ENCODE results near the gene ECHDC3.

Gene ECHDC3

GRCh38 chr10:11720260-11720741, 21.9 kb upstream of the ECHDC3 start:
- no peaks in the 10 kb centered on the region for H3K36me3 ChIP-seq (ENCODE audit: insufficient read depth)
- peaks cover 81% of the 10 kb centered on the region for H3K27me3 ChIP-seq (ENCODE audit: insufficient read depth, low read depth)
- peaks cover 19% of the 10 kb centered on the region for H3K4me1 ChIP-seq (ENCODE audit: low read depth, poor library complexity, severe bottlenecking)
- H3K9ac ChIP-seq: no peak overlapping the region
- no peaks in the 10 kb centered on the region; the same call in 1 of the 2 replicates for H4K20me1 ChIP-seq (ENCODE audit: insufficient read depth)
- no peak overlapping the region for H3K4me3 ChIP-seq (IDR thresholded peaks at IDR 0.05; ENCODE audit: insufficient read depth, low read depth, low read length)
- no peak overlapping the region for H2AFZ ChIP-seq (ENCODE audit: low read depth)
- H3K27ac ChIP-seq: no peak overlapping the region
- TF ChIP-seq CTCF (conservative IDR thresholded peaks at IDR 0.05; ENCODE audit: low read depth, low read length): no peak
- no peaks in the 10 kb centered on the region for H3K79me2 ChIP-seq (ENCODE audit: insufficient read depth, low read depth)
- no peak overlapping the region for H3K4me2 ChIP-seq

GRCh38 chr10:11721806-11722205, 20.4 kb upstream of the ECHDC3 start:
- no peaks in the 10 kb centered on the region for H3K36me3 ChIP-seq (ENCODE audit: insufficient read depth)
- no peak overlapping the region for H3K4me2 ChIP-seq

GRCh38 chr10:11723359-11723758, 18.8 kb upstream of the ECHDC3 start:
- peaks cover 4% of the 10 kb centered on the region for H3K4me1 ChIP-seq (ENCODE audit: low read depth, poor library complexity, severe bottlenecking)

More at GRCh38 chr10:11721806-11722205, 20.4 kb upstream of the ECHDC3 start:
- H3K4me1 ChIP-seq (ENCODE audit: low read depth, poor library complexity, severe bottlenecking): peaks cover 19% of the 10 kb centered on the region
- H4K20me1 ChIP-seq (ENCODE audit: insufficient read depth): no peaks in the 10 kb centered on the region; the same call in 1 of the 2 replicates
- no peak for TF ChIP-seq CTCF (conservative IDR thresholded peaks at IDR 0.05; ENCODE audit: low read depth, low read length)
- H2AFZ ChIP-seq (ENCODE audit: low read depth): no peak overlapping the region
- H3K27ac ChIP-seq: no peak overlapping the region
- no peaks in the 10 kb centered on the region for H3K79me2 ChIP-seq (ENCODE audit: insufficient read depth, low read depth)
- H3K9ac ChIP-seq: no peak overlapping the region
- peaks cover 70% of the 10 kb centered on the region for H3K27me3 ChIP-seq (ENCODE audit: insufficient read depth, low read depth)
- H3K4me3 ChIP-seq (IDR thresholded peaks at IDR 0.05; ENCODE audit: insufficient read depth, low read depth, low read length): no peak overlapping the region

GRCh38 chr10:11724938-11725776, 17.0 kb upstream of the ECHDC3 start:
- no peak overlapping the region for H3K4me3 ChIP-seq (IDR thresholded peaks at IDR 0.05; ENCODE audit: insufficient read depth, low read depth, low read length)
- no peaks in the 10 kb centered on the region for H3K79me2 ChIP-seq (ENCODE audit: insufficient read depth, low read depth)
- H3K9ac ChIP-seq: no peak overlapping the region
- H3K4me2 ChIP-seq: no peak overlapping the region
- no peaks in the 10 kb centered on the region for H3K36me3 ChIP-seq (ENCODE audit: insufficient read depth)
- no peaks in the 10 kb centered on the region for H4K20me1 ChIP-seq (ENCODE audit: insufficient read depth)
- no peak overlapping the region for H3K27ac ChIP-seq
- peak; percentile 75 for TF ChIP-seq CTCF (conservative IDR thresholded peaks at IDR 0.05; ENCODE audit: low read depth, low read length)
- H3K4me1 ChIP-seq (ENCODE audit: low read depth, poor library complexity, severe bottlenecking): no peaks in the 10 kb centered on the region
- peaks cover 44% of the 10 kb centered on the region for H3K27me3 ChIP-seq (ENCODE audit: insufficient read depth, low read depth)
- no peak overlapping the region for H2AFZ ChIP-seq (ENCODE audit: low read depth)

More at GRCh38 chr10:11723359-11723758, 18.8 kb upstream of the ECHDC3 start:
- Histone ChIP-seq H2AFZ (ENCODE audit: low read depth) (no peak overlapping the region), H3K9ac (no peak overlapping the region), H3K4me2 (no peak overlapping the region), H3K27ac (no peak overlapping the region), H4K20me1 (ENCODE audit: insufficient read depth) (no peaks in the 10 kb centered on the region), H3K79me2 (ENCODE audit: insufficient read depth, low read depth) (no peaks in the 10 kb centered on the region), H3K4me3 (IDR thresholded peaks at IDR 0.05; ENCODE audit: insufficient read depth, low read depth, low read length) (no peak overlapping the region), H3K36me3 (ENCODE audit: insufficient read depth) (no peaks in the 10 kb centered on the region), H3K27me3 (ENCODE audit: insufficient read depth, low read depth) (peaks cover 60% of the 10 kb centered on the region)
- TF ChIP-seq CTCF (conservative IDR thresholded peaks at IDR 0.05; ENCODE audit: low read depth, low read length): no peak
